ENCODE data around the gene SCO2.
"Not testable (repeated sequence)": the region's sequence is repeated elsewhere in the genome, so short reads cannot be mapped to it uniquely, and the experiment has no call there.

The SCO2 gene

DNA sequence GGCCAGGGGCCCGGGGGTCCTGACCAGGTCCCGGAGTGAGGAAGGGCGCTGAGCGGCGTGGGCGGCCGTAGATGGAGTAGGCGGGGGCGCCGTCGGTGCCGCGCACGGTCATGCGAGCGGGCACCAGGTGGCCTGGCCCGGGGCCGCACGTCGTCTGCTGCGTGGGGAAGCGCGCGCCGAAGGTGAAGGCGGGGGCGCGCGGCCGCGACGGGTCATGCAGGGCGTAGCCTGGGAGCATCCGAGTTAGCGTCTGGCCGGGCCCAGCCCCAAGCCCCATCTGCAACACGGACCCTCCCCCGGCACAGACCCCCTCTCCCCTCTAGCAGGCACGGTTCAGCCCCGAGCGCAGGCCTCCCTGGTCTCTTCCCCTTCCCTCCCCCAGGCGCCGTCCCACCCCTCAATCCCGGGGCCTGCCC lies 6.2 kb upstream of the SCO2 start:
- no peak for DNase-seq

DNA sequence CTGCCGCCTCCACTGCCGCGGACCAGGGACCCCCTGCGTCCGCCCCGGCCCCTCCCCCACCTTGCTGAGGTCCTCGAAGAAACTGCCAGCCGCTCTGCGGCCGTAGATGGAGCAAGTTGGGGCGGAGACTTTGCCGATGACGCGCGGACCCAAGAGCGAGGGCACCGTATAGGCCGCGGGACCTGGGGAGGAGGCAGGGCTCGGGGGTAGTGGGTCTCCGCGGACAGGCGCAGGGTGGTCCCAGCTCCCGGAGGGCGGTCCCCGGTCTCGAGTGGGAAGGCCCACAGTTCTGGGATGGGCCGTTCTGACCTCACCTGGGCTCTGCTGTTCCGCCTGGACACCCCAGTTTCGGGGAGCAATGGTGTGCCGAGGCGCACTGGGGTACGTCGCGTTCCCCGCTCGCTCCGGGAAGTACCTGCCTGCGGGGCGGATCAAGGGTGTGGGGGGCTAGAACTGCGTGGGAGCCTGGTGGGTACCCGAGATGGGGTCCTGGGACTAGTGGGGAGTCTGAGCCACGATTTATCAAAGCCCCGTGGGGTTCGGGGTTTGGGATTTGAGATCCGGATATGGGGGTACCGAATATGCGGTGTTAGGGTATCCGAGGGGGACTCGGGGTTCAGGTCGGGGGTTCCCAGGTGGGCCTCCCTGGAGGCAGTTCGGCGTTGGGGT lies 5.6 kb upstream of the SCO2 start:
- DNase-seq = peak; percentile 27

- DNase-seq = no peak
Observed at GRCh38 chr22:50530580-50530876, 5.1 kb upstream of the SCO2 start.

DNA sequence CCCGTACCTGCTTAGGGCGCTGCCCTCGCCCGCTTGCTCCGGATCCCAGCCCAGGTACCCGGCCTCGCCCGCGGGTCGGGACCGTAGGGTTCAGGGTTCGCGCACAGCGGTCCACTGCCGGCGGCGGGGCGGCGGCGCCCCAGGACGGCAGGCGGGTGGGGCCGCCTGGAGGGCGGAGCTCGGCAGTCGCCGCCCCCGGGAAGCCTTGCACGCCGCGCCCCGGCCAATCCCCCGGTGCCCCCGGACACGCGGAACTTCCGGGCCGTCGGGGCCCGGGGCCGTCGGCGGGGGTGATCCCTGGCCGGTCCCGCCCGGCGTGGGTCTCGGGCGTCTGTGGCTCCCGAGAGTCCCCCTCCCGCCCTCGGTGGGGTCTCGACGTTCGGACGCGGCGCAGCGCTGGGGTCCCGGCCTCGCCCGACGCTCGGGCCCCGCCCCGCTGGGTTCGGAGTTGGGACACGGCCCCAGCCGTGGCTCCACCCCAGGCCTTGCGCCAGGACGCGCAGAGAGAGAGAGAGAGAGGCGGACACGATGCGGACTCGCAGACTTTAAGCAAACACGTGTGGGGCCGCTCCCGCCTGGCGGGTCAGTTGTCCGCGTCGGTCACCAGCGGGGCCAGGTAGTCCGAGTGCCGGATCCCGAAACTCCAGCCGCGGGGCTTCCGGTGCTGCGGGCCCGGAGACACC lies 4.6 kb upstream of the SCO2 start, which contains the start of gene TYMP:
TSS of gene TYMP (minus strand) at position 116 of the 683 bp plus-strand sequence. CDS start 303 bp downstream, outside the sequence.
- no peak for DNase-seq

DNA sequence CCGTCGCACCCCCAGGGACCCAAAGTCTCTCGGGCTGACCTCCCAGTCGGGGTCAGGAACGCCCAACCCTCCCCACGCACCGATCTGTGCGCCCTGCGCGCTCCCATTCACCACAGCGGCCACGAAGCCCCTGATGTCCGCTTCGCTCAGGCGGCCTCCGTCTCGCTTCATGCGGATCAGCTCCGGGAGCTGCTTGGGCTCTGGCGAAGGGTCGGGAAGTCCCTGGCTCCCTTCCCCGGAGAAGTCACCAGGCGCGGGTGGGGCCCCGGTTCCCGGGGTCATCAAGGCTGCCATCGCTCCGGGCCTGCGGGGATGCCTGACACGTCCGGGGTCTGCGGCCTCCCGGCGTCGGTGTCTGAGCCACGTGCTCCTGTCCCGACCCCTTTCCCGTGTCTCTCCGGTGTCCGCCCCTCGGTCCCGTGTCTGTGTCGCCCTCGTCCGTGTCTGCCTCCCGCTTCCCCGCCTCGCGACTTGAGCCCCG lies 4.1 kb upstream of the SCO2 start:
- DNase-seq = no peak

- no peak for DNase-seq
Observed at GRCh38 chr22:50528682-50529415, 3.5 kb upstream of the SCO2 start.

GRCh38 chr22:50527921-50528681 lies 2.7 kb upstream of the SCO2 start:
- DNase-seq = no peak

- DNase-seq = no peak
Observed at GRCh38 chr22:50526834-50527801, 1.7 kb upstream of the SCO2 start.

DNA sequence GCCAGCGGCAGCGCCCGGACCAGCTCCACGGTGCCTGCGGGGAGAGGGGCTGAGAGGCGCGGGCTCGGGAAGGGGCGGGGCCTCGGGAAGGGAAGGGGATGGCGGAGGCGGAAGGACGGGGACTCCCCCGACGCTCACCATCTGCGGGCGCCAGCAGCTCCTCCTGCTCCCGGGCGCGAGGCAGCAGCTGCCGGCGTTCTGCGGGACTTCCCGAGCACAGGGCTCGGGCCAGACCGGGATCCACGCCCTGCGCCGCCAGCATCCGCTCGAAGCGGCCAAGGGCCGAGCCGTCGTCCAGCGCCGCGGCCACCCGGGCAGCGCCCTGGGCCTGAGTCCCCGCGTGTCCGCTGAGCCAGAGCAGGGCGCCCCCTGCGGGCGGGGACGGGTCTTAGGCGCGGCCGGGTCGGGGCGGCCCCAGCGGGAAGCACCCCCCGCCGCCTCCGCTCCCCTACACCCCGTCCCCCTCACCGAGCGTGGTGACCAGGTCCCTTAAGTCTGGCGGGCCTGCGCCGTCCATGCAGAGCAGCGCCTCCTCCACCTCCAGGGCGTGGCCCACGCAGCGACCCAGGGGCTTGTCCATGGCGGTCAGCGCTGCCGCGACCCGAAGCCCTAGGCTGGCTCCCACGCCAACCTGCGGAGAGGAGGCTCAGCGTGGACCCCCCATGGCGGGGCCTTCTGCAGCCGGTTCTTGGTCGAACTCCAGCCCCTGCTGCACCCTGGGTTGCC lies 873 bp upstream of the SCO2 start:
- DNase-seq = peak; percentile 88

- DNase-seq = no peak
Observed at GRCh38 chr22:50525858-50526107, 385 bp upstream of the SCO2 start.

- no peak for DNase-seq
Observed at GRCh38 chr22:50524676-50525103, 708 bp downstream of the SCO2 start.

GRCh38 chr22:50523806-50524675 lies 1.4 kb downstream of the SCO2 start:
- DNase-seq = no peak

DNA sequence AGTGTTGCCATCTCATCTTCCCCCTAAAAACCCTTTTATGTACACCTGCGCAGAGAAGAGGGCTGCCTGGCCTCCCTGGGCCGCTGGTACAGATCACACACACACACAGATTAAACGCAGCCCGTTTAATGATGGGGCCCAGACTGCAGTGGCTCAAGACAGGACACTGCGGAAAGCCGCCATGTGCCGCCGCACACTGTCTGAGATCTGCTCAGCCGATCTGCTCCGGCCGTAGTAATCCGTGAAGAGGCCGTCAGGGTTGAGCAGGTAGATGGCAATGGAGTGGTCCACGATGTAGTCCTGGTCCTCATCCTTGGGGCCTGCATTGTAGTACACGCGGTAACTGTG lies 2.0 kb downstream of the SCO2 start:
- no peak for DNase-seq

GRCh38 chr22:50522806-50523438 lies 2.5 kb downstream of the SCO2 start:
- DNase-seq = no peak

DNA sequence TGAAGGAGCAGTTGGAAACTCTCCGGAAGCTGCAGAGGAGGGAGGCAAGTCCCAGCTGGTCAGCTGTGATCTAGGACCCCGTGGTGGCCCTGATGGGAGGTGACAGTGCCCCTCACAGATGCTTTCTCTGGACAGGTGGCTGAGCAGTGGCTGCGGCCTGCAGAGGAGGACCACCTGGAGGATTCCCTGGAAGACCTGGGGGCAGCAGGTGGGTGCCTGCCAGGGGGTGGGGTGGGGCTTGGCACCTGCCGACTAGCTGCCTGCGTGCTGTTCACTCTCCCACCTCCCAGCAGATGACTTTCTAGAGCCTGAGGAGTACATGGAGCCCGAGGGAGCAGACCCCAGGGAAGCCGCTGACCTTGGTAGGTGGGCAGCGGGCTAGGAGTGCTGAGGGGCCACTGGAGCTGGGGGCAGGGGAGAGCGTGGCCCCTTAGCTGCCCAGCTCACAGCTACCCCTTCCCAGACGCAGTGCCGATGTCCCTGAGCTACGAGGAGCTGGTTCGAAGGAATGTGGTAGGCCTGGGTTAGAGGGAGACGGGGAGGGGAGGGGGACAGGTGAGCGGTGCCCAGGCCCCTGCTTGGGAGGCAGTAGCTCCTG lies 3.1 kb downstream of the SCO2 start:
- no peak for DNase-seq

GRCh38 chr22:50521710-50522109 lies 3.7 kb downstream of the SCO2 start:
- no peak for DNase-seq

- DNase-seq = no peak
Observed at GRCh38 chr22:50520826-50521453, 4.5 kb downstream of the SCO2 start.

- not testable (repeated sequence) for DNase-seq
Observed at GRCh38 chr22:50520184-50520583, 5.2 kb downstream of the SCO2 start.

GRCh38 chr22:50519151-50519550 lies 6.2 kb downstream of the SCO2 start:
- no peak for DNase-seq

All from NCI-H2171 (cell line).